NK-92 (cell line): ENCODE data around the gene ST6GALNAC4.
"Not testable (repeated sequence)": the region's sequence is repeated elsewhere in the genome, so short reads cannot be mapped to it uniquely, and the experiment has no call there.

Source experiments
- DNase-seq: peaks from one replicate; lab custom pipeline; 2025; ENCODE audit not compliant: unreplicated experiment; lab: John Stamatoyannopoulos, UW

ST6GALNAC4 gene

DNA sequence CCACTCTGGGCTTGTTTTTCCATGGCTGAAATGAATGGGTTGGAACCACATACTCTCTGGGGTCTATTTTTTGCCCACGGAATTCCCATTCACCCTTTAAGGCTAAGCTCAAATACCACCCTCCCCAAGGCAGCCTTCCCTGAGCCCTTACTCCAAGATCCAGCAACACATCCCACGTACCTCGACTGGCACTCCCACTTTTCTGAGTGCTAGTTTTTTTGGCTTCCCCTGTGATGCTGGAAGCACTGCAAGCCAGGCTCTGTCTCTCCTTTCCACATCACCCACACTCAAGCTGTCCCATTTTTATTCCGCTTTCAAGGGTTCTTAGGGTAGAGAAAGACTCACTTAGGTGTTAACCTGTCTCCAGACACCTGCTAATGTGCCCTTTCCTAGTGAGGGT lies 23.4 kb downstream of the ST6GALNAC4 start:
- DNase-seq = no peak

- DNase-seq = no peak
Measured at GRCh38 chr9:127892831-127893230, 24.0 kb downstream of the ST6GALNAC4 start.

DNA sequence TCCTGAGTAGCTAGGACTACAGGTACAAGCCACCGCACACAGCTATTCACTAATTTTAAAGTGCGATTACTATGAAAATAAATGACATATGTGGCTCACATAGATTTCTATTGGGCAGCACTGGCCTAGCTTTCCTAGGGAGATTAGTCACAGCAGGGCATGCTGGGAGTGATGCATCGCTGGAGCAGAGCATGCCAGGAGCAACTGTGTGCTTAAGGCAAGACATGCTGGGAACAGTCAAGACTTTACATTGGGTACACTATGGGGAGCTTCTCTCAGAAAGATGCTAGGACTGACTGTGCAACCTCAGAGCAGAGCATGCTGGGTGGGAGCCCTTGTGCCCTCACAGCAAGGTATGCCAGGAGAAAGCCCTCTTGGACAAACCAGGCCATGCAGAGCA lies 26.8 kb downstream of the ST6GALNAC4 start:
- DNase-seq = no peak

- DNase-seq = no peak
Measured at GRCh38 chr9:127887792-127888191, 29.0 kb downstream of the ST6GALNAC4 start.

GRCh38 chr9:127886401-127886972 lies 30.4 kb downstream of the ST6GALNAC4 start:
- no peak for DNase-seq

- no peak for DNase-seq
Measured at GRCh38 chr9:127885508-127886281, 31.1 kb downstream of the ST6GALNAC4 start.

GRCh38 chr9:127884976-127885490 lies 31.8 kb downstream of the ST6GALNAC4 start:
- DNase-seq = no peak

DNA sequence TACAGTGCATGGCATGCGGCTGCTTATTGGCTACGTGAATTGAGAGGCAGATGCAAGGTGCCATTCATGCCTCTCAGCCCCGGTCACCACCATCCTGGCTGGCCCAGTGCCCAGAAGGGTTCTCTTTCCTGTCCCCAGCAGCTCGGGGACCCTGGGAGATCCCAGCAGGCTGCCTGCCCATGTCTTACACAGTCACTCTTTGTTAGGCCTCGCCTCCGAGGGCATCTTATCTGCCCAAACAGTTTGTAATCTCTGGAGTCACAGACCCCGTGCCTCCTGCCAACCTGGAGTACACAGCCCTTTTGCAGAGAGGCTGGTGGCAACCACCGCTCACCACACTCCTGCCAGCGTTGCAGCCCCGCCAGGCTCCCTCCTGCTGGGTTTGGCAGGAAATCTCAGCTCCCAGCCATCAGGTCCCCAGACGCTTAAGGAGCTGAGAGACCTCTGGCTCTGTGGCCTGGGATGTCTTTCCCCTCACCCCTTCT lies 32.4 kb downstream of the ST6GALNAC4 start:
- no peak for DNase-seq

DNA sequence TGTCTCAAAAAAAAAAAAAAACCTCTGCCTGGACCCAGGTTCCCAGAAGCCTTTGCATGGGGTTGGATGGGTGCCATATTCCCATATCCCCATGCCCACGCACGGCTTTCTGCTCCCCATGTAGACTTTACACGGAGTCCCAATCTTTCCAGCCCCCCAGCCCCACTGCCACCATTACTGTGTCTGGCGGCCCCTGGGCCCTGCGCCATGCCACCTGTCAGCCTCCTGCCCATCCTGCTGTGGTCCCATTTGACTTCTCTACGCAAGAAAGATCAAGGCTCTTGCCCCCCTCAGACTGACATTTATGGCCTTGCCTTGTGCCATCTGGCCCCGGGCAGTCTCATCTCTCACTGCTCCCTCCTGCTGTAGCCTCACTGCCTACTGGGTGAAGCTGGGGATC lies 32.9 kb downstream of the ST6GALNAC4 start:
- no peak for DNase-seq

- not testable (repeated sequence) for DNase-seq
Measured at GRCh38 chr9:127881715-127882114, 35.1 kb downstream of the ST6GALNAC4 start.

- no peak for DNase-seq
Measured at GRCh38 chr9:127880143-127880542, 36.7 kb downstream of the ST6GALNAC4 start.

- no peak for DNase-seq
Measured at GRCh38 chr9:127878652-127879390, 38.0 kb downstream of the ST6GALNAC4 start.

DNA sequence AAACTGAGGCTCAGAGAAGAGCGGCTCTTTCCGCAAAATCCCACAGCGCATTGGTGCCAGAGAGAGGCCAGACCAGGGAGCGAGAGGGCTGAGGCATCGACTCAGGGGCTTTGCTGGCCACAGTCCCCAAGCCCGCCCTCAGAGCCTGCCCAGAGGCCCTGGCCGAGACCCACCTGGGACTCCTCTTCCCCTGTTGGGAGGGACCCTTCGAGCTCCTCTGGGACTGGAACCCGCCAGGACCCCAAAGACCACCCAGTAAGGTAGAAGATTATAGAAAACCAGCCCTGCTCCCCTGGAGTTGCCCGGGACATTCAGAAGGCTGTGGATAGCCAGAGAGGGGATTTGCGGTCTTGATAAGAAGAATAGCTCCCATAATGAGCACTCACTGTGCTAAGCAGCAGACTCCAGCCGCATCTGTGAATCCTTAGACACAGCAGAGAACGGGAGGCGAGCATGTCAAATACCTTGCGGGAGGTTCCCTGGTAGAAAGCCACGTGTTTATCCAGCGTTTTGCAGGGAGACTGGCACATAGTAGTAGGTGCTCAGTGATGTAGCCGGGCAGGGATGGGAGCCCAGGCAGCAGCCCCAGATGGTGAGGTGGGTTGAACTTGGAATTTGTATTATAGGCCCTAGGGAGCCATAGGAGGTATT lies 38.7 kb downstream of the ST6GALNAC4 start:
- DNase-seq = no peak

- no peak for DNase-seq
Measured at GRCh38 chr9:127877566-127877998, 39.3 kb downstream of the ST6GALNAC4 start, which contains the start of gene AK1. AK1 (minus strand) TSS chr9:127877675; CDS start chr9:127874617, 3,058 bp downstream.

DNA sequence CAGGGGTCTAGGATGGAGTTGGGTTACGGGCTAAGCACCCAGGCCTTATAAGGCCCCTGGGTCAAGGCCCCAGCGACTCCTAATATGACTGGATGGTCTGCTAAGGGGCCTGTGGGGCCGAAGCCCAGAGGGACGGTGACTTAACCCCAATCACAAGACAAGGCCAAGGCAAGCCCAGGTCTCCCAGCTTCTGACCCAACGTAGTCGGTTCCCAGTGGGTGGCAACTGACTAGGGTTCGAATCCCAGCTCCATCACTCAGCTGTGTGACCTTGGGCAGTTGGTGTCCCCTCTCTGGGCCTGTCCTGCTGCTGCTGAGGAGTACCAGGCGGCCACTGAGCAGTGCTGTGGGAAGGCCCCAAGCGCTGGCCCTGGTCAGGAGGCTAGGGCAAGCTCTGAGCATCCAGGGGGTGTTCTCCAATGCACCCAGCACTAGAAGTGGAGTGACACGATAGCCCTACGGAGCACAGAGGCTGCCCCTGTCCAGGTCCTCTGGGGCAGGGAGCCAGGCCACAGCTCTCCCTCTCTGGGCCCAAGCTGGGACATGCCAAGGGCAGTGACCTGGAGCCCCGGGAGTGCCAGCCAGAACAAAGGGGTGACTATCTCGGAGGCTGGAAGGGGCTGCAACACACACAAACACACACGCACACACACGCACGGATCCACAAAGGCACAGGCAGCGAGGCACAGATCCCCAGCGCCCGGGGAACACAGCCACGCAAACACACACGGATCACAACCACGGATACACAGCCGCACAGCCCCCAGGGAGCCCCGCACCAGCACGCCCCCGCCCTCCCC lies 39.9 kb downstream of the ST6GALNAC4 start:
- no peak for DNase-seq

GRCh38 chr9:127876026-127876763 lies 40.6 kb downstream of the ST6GALNAC4 start:
- no peak for DNase-seq

GRCh38 chr9:127875306-127875966 lies 41.4 kb downstream of the ST6GALNAC4 start:
- DNase-seq = no peak

DNA sequence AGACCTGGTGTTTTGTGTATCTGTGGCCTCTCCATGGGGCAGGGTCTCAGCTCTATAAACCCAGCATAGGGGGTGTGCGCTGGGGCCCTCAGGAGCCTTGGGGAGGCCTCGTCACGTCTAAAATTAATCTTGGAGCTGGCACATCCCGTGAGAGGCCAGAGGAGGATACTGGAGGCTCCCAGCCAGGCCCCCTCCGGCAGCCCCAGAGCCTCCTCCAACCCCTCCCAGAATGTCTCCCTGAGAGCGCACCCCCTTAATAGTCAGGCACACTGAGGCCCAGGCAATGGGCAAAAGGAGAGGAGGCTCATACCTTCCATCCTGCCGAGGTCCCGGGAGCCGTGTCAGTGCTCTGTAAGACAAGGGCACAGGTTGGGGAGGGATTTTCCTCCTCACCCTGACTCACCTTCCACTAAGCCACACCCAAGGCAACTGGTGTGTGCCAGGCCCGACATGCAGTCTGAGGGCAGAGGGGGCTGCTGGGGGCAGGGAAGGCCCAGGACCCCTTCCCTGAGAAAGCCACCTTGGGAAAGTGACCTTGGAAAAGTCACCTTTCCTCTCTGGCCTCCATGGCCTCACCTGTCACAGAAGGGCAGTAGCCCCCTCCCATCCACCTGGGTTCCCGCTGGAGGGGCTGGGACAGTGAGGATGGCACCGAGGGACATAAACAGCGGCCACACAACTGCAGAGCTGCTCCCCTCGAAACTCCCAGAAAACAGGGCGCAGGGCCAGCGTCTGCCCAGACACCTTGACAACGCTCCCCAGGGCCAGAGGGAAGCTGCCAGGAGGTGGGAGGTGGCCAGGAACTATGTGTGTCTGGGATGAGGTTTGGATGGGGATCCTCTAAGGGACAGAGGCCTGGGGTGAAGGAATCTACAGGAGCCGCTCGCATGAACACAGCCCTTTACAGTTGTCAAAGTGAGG lies 42.3 kb downstream of the ST6GALNAC4 start:
- no peak for DNase-seq
